Neural cell (in vitro differentiated cells): ENCODE results near the gene KCNIP4. TPM values are rescaled to one million over a fixed set of nuclear protein-coding genes. Genes with fewer than 3 reads are reported as not detected.

Experiments
- H2AFZ ChIP-seq: fragments of 200-600, 300-800 bp; sonication (generic), shearing (Covaris generic); 2 replicates; pipeline ENCODE4 v1.6.0; 2014; ENCODE audit warnings: low read depth, mild to moderate bottlenecking, antibody characterized with exemption, low read length, moderate library complexity
- H3F3A ChIP-seq: fragments of 200-600 bp; shearing (Covaris generic); 2 replicates; pipeline ENCODE4 v1.6.1; 2016; ENCODE audit warnings: mild to moderate bottlenecking, moderate library complexity, mixed read lengths, antibody characterized with exemption, low read length; ENCODE audit not compliant: insufficient read depth, poor library complexity, severe bottlenecking
- H3K27ac ChIP-seq: fragments of 200-600, 300-800 bp; sonication (generic), shearing (Covaris generic); 2 replicates; pipeline ENCODE4 v1.5.1; 2014; ENCODE audit warnings: mild to moderate bottlenecking, low read length, moderate library complexity
- H3K27me3 ChIP-seq: fragments of 300-800, 200-600 bp; sonication (generic), shearing (Covaris generic); 2 replicates; pipeline ENCODE4 v1.6.0; 2014; ENCODE audit warnings: mild to moderate bottlenecking, low read depth, low read length, moderate library complexity; ENCODE audit not compliant: insufficient read depth
- H3K36me3 ChIP-seq: fragments of 300-800, 200-600 bp; sonication (generic), shearing (Covaris generic); 2 replicates; pipeline ENCODE4 v1.5.1; 2014; ENCODE audit warnings: mild to moderate bottlenecking, antibody characterized with exemption, low read length, moderate library complexity; ENCODE audit not compliant: insufficient read depth
- H3K4me2 ChIP-seq: fragments of 300-800, 200-600 bp; sonication (generic), shearing (Covaris generic); 2 replicates; pipeline ENCODE4 v1.6.0; 2014; ENCODE audit warnings: mild to moderate bottlenecking, low read length
- H3K4me3 ChIP-seq: fragments of 300-800, 200-600 bp; sonication (generic), shearing (Covaris generic); 2 replicates; pipeline ENCODE4 v1.5.1; 2014; ENCODE audit warnings: mild to moderate bottlenecking, low read length, moderate library complexity
- H3K79me2 ChIP-seq: fragments of 200-600 bp; shearing (Covaris generic); replicated peaks from 2 replicates; pipeline ENCODE4 v1.6.0; 2014; ENCODE audit warnings: mild to moderate bottlenecking, low read length, moderate library complexity; ENCODE audit not compliant: insufficient read depth
- H3K9ac ChIP-seq: fragments of 300-800, 200-600 bp; sonication (generic), shearing (Covaris generic); 2 replicates; pipeline ENCODE4 v1.6.1; 2016; ENCODE audit warnings: mild to moderate bottlenecking, low read length, mixed read lengths
- H3K9me2 ChIP-seq: fragments of 200-600 bp; shearing (Covaris generic); 2 replicates; pipeline ENCODE4 v1.6.1; 2016; ENCODE audit warnings: mild to moderate bottlenecking, low read length, mixed read lengths; ENCODE audit not compliant: insufficient read depth
- H3K9me3 ChIP-seq: fragments of 200-600, 300-800 bp; sonication (generic), shearing (Covaris generic); 2 replicates; pipeline ENCODE4 v1.6.1; 2016; ENCODE audit warnings: mild to moderate bottlenecking, mixed run types, low read length, moderate library complexity, mixed read lengths
- H4K20me1 ChIP-seq: fragments of 200-600 bp; shearing (Covaris generic); 2 replicates; pipeline ENCODE4 v1.6.1; 2016; ENCODE audit warnings: mild to moderate bottlenecking, mixed run types; ENCODE audit not compliant: insufficient read depth
- CTCF ChIP-seq: fragments of 450-650 bp; IDR thresholded peaks from 2 replicates; pipeline ENCODE4 v1.5.1; 2014; ENCODE audit warnings: antibody characterized with exemption, mild to moderate bottlenecking, moderate library complexity; ENCODE audit not compliant: poor library complexity, severe bottlenecking
- EP300 ChIP-seq: fragments of 450-650 bp; conservative IDR thresholded peaks from 2 replicates; pipeline ENCODE4 v1.6.1; 2014; ENCODE audit warnings: antibody characterized with exemption, mild to moderate bottlenecking, moderate library complexity; ENCODE audit not compliant: poor library complexity, severe bottlenecking
- EZH2 ChIP-seq: fragments of 200-600, 300-800 bp; shearing (Covaris generic), sonication (generic); IDR thresholded peaks from 2 replicates; pipeline ENCODE4 v1.6.1; 2014; ENCODE audit warnings: antibody characterized with exemption, low read length, borderline replicate concordance, mild to moderate bottlenecking; ENCODE audit not compliant: insufficient read depth, poor library complexity, severe bottlenecking
- MXI1 ChIP-seq: fragments of 450-650 bp; conservative IDR thresholded peaks from 2 replicates; pipeline ENCODE4 v1.6.1; 2014; ENCODE audit warnings: antibody characterized with exemption, mild to moderate bottlenecking; ENCODE audit not compliant: poor library complexity, severe bottlenecking
- POLR2AphosphoS5 ChIP-seq: IDR thresholded peaks from 2 replicates; pipeline ENCODE4 v1.6.1; 2012
- RAD21 ChIP-seq: fragments of 450-650 bp; conservative IDR thresholded peaks from 2 replicates; pipeline ENCODE4 v1.6.1; 2014; ENCODE audit warnings: antibody characterized with exemption, mild to moderate bottlenecking, moderate library complexity
- REST ChIP-seq: IDR thresholded peaks from 2 replicates; pipeline ENCODE4 v1.6.1; 2012; ENCODE audit warnings: borderline replicate concordance
- SMC3 ChIP-seq: fragments of 450-650 bp; conservative IDR thresholded peaks from 2 replicates; pipeline ENCODE4 v1.6.1; 2014; ENCODE audit warnings: antibody characterized with exemption, mild to moderate bottlenecking, moderate library complexity; ENCODE audit not compliant: poor library complexity
- TAF1 ChIP-seq: IDR thresholded peaks from 2 replicates; pipeline ENCODE4 v1.6.1; 2012; ENCODE audit warnings: low read depth
- polyA plus RNA-seq: library from polyadenylated mRNA; depleted of rRNA; stranded (reverse); fragments of >200 nt; gene quantifications from 2 replicates; pipeline ENCODE4 v1.2.3, GENCODE V29; 2014

The KCNIP4 gene
- polyA plus RNA-seq, 1 donor from 2014 or later, result 22.8 TPM

- no peak overlapping the region for H2AFZ ChIP-seq
These were observed 700.2 kb downstream of the KCNIP4 start for GRCh38 chr4:21248331-21248730.

GRCh38 chr4:21242163-21242562 lies 706.4 kb downstream of the KCNIP4 start:
- Histone ChIP-seq H3K27ac (no peak overlapping the region), H3K79me2 (no peaks in the 10 kb centered on the region), H3K36me3 (no peaks in the 10 kb centered on the region), H3F3A (no peaks in the 10 kb centered on the region), H3K4me3 (no peak overlapping the region), H2AFZ (no peak overlapping the region), H3K9me2 (no peaks in the 10 kb centered on the region), H4K20me1 (no peaks in the 10 kb centered on the region), H3K9me3 (no peaks in the 10 kb centered on the region), H3K27me3 (no peaks in the 10 kb centered on the region), H3K9ac (no peak overlapping the region), H3K4me2 (no peak overlapping the region)
- no peak for TF ChIP-seq TAF1
- no peak for TF ChIP-seq RAD21
- TF ChIP-seq EZH2, result no peak
- TF ChIP-seq EP300, result no peak
- no peak for TF ChIP-seq REST
- TF ChIP-seq CTCF, result no peak

More at GRCh38 chr4:21248331-21248730, 700.2 kb downstream of the KCNIP4 start:
- Histone ChIP-seq H3K79me2 (no peaks in the 10 kb centered on the region), H3K9me3 (no peaks in the 10 kb centered on the region), H3K27ac (no peak overlapping the region), H3K9ac (no peak overlapping the region), H3F3A (no peaks in the 10 kb centered on the region), H3K4me2 (no peak overlapping the region), H3K36me3 (no peaks in the 10 kb centered on the region), H4K20me1 (no peaks in the 10 kb centered on the region), H3K27me3 (no peaks in the 10 kb centered on the region), H3K4me3 (no peak overlapping the region), H3K9me2 (no peaks in the 10 kb centered on the region)
- no peak for TF ChIP-seq EZH2
- TF ChIP-seq REST, result no peak
- no peak for TF ChIP-seq EP300
- TF ChIP-seq CTCF, result no peak
- no peak for TF ChIP-seq POLR2AphosphoS5
- no peak for TF ChIP-seq RAD21
- no peak for TF ChIP-seq TAF1
- TF ChIP-seq SMC3, result no peak
- TF ChIP-seq MXI1, result no peak
